Panc1 (cell line): ENCODE measurements around the gene ZNF30. TPM values are rescaled to one million over a fixed set of nuclear protein-coding genes. Genes with fewer than 3 reads are reported as not detected.
A peak's percentile ranks its signal among the peaks of the same experiment; 100 is the strongest.

Experiments
- ATAC-seq: fragments of 200-7000 bp; cut with Tn5 transposase; 2 replicates; pipeline ENCODE4 v1.9.1; 2020; ENCODE audit warnings: mild to moderate bottlenecking, moderate library complexity
- BruUV-seq: library from RNA; stranded (reverse); fragments of 400-500 nt; replicated peaks from 2 replicates; lab custom pipeline; 2021; lab: Mats Ljungman, UMichigan
- CTCF ChIA-PET: fragments of 300-600 bp; sonication (Branson Sonifier 250); formaldehyde crosslinking; loops from one replicate; lab custom pipeline; 2022; ENCODE audit warnings: antibody characterized with exemption; lab: Charles Lee
- POLR2A ChIA-PET: fragments of 300-600 bp; sonication (Branson Sonifier 250); formaldehyde crosslinking; loops from one replicate; lab custom pipeline; 2022; ENCODE audit warnings: antibody characterized with exemption; lab: Charles Lee
- DNase-seq: peaks from one replicate; pipeline ENCODE4 v3.0.0-alpha.2; 2010; ENCODE audit warnings: low read depth, low spot score
- H3K27ac ChIP-seq: 2 replicates; pipeline ENCODE4 v1.5.1; 2011; ENCODE audit warnings: mild to moderate bottlenecking, low read length, inconsistent platforms
- H3K27me3 ChIP-seq: fragments of 200-500 bp; sonication (Bioruptor generic); 2 replicates; pipeline ENCODE4 v1.6.0; 2014; ENCODE audit warnings: low read length, inconsistent platforms; ENCODE audit not compliant: control insufficient read depth, insufficient read depth
- H3K36me3 ChIP-seq: fragments of 200-500 bp; sonication (Bioruptor generic); 2 replicates; pipeline ENCODE4 v1.5.1; 2014; ENCODE audit warnings: inconsistent platforms, mild to moderate bottlenecking, low read length, moderate library complexity; ENCODE audit not compliant: control insufficient read depth, insufficient read depth
- H3K4me1 ChIP-seq: 2 replicates; pipeline ENCODE4 v1.5.1; 2011; ENCODE audit warnings: inconsistent platforms, mild to moderate bottlenecking, low read length, moderate library complexity; ENCODE audit not compliant: control insufficient read depth, insufficient read depth
- H3K4me3 ChIP-seq, 2 experiments: 2 replicates each; pipeline ENCODE4 v1.5.1; 2011 to 2012; ENCODE audit warnings: low read depth in 2 of 2, low read length in 2 of 2, mild to moderate bottlenecking in 2 of 2, inconsistent platforms in 1 of 2, moderate library complexity in 1 of 2
- H3K9me3 ChIP-seq: fragments of 200-500 bp; sonication (Bioruptor generic); 2 replicates; pipeline ENCODE4 v1.5.1; 2014; ENCODE audit warnings: low read depth, mild to moderate bottlenecking, inconsistent platforms, low read length, moderate library complexity; ENCODE audit not compliant: control insufficient read depth, insufficient read depth
- CTCF ChIP-seq: fragments of 450-650 bp; IDR thresholded peaks from 2 replicates; pipeline ENCODE4 v1.5.1; 2017; ENCODE audit warnings: mild to moderate bottlenecking
- POLR2AphosphoS5 ChIP-seq: IDR thresholded peaks from 2 replicates; pipeline ENCODE4 v1.6.1; 2012; ENCODE audit warnings: mild to moderate bottlenecking, low read depth, low read length, moderate library complexity
- REST ChIP-seq, 2 experiments: IDR thresholded peaks; 2 replicates each; pipeline ENCODE4 v1.6.1; 2011 to 2012; ENCODE audit warnings: low read depth in 2 of 2, control low read depth in 1 of 2, low read length in 1 of 2, mild to moderate bottlenecking in 1 of 2, moderate library complexity in 1 of 2; ENCODE audit not compliant: insufficient read depth in 1 of 2
- SIN3A ChIP-seq: IDR thresholded peaks from 2 replicates; pipeline ENCODE4 v1.6.1; 2012; ENCODE audit warnings: low read depth, mild to moderate bottlenecking, low read length, moderate library complexity, borderline replicate concordance; ENCODE audit not compliant: insufficient read depth
- TCF7L2 ChIP-seq: IDR thresholded peaks from 2 replicates; pipeline ENCODE4 v1.6.1; 2011; ENCODE audit warnings: mild to moderate bottlenecking, low read depth, low read length, inconsistent platforms
- in situ Hi-C: cut with HindIII; loops from 2 replicates; pipeline ENCODE4 v1.10.0; 2016; ENCODE audit warnings: low sequenced_read_pairs, low pct_unique_long_range_greater_than_20kb
- intact Hi-C: fragments of 100-400 bp; cut with micrococcal nuclease; formaldehyde crosslinking; loops from one replicate; pipeline ENCODE4 v1.10.0; 2022; ENCODE audit not compliant: unreplicated experiment
- total RNA-seq: library from RNA; stranded (reverse); gene quantifications from one replicate; pipeline ENCODE4 v1.2.1, GENCODE V29; 2021; ENCODE audit not compliant: unreplicated experiment

The ZNF30 gene
- total RNA-seq, 1 experiment from 2014 or later = 5.3 TPM

- in situ Hi-C loops (no loop called here), intact Hi-C loops (no loop called here)
- ChIA-PET CTCF (no interaction called here), POLR2A (no interaction called here)
- peaks cover 30% of the 10 kb centered on the region for H3K9me3 ChIP-seq
- no peak overlapping the region for H3K4me3 ChIP-seq
- ATAC-seq (no peak), DNase-seq (no peak)
- 0 out of 2 replicates have a peak, but pooled peaks cover 10% of the 10 kb centered on the region for H3K4me1 ChIP-seq
- H3K27me3 ChIP-seq = no peaks in the 10 kb centered on the region
- H3K36me3 ChIP-seq = no peaks in the 10 kb centered on the region
- BruUV-seq = no TSS peak
- no peak overlapping the region for H3K27ac ChIP-seq
- no peak for TF ChIP-seq REST (IDR thresholded peaks at IDR 0.05; ENCODE audit: insufficient read depth in 1 of 2, low read depth in 2 of 2, low read length in 1 of 2)
- no peak for TF ChIP-seq CTCF
- TF ChIP-seq SIN3A = no peak
- TF ChIP-seq TCF7L2 = no peak
- no peak for TF ChIP-seq POLR2AphosphoS5
These were observed 35.3 kb downstream of the ZNF30 start for GRCh38 chr19:34961775-34962686.

GRCh38 chr19:34962687-34963572, 36.2 kb downstream of the ZNF30 start:
- POLR2A ChIA-PET = no interaction called here
- in situ Hi-C loops = no loop called here
- Histone ChIP-seq H3K36me3 (no peaks in the 10 kb centered on the region), H3K27me3 (no peaks in the 10 kb centered on the region), H3K9me3 (peaks cover 27% of the 10 kb centered on the region), H3K27ac (peak overlapping the region; percentile 41; the same call in 1 of the 2 replicates), H3K4me3 (peak overlapping the region; percentile 64 to 73), H3K4me1 (0 out of 2 replicates have a peak, but pooled peaks cover 10% of the 10 kb centered on the region)
- TF ChIP-seq REST (IDR thresholded peaks at IDR 0.05; ENCODE audit: insufficient read depth in 1 of 2, low read depth in 2 of 2, low read length in 1 of 2) (no peak), CTCF (no peak), SIN3A (no peak), TCF7L2 (no peak), POLR2AphosphoS5 (no peak)
- DNase-seq (no peak), ATAC-seq (peak; percentile 28; the same call in 1 of the 2 replicates)
- intact Hi-C loops = no loop called here
- CTCF ChIA-PET = interaction anchor here (0.7 kb wide), 1 partner anchor 64 kb away, joined by 4 read pairs; no protein-coding TSS in a partner anchor
- BruUV-seq = no TSS peak
